NCI-H526 treated with DMSO at 0.1 percent for 48 hours (cell line): ENCODE measurements around the gene RIOX2.

Experiments
- DNase-seq: peaks from one replicate; lab custom pipeline; 2025; lab: John Stamatoyannopoulos, UW

RIOX2 gene

DNA sequence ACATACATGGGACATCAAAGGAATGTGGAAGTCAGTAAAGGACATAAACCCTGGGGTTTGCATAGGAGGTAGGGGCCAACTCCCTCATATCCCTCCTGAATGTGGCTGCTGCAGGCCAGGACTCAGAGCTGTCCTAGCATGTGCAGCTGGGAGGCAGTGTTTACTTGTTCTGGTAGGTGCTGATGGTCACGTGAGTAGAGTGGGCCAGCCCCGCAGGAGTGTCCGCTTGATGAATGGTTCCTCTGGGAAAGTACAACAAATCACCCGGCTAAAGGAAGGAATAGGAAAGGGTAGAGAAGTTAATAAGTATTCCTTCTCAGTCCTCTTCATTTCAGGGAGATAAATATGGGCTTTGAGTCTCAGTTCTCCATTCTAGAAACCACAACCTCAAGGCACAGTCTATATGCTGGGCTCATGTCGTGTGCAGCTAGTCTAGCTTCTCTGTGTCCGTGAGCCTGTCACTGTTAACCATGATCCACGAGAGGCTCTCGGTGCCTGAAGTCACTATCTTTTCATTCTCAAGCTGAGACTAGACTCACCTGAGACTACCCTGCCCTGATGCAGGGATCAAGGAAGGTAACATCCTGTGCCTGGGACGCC, 17.9 kb downstream of the RIOX2 start:
- DNase-seq, result no peak

DNA sequence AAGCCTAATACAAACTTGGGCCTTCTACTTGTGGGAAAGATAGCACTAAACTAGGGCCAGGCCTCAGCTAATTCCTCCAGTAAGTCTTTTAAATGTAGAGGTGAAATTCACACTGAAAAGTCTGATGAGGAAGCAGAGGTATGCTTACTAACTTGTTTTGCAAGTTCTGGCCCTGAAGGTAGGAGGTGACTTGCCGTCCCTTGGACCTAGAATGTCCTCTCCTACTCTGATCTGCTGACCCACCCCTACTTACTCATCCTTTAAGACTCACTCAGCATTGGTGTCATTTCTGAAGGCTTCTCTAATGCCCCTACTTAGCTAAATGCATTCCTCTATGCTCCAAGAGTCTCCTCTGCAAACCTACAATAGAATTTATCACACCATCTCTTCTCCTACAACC, 19.4 kb downstream of the RIOX2 start:
- DNase-seq, result no peak

GRCh38 chr3:97952280-97952679, 20.0 kb downstream of the RIOX2 start:
- no peak for DNase-seq

DNA sequence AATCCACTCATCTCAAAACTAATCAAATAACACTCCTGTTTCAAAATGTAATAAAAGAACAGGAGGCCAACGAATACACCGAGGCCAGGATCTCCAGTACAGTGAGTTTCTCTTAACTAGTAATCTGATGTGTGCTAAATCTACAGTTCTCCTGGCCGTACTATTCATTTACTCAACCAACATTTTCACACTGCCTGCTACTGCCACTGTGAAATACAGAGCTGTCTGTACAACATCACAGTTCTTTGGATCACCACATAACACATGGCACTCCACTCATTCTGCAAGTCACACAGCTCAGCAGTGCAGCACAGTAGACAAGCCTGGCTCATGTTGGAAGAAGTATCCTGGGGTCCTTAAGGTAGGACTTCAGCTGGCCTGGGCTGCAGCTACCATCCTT, 21.9 kb downstream of the RIOX2 start:
- no peak for DNase-seq

DNA sequence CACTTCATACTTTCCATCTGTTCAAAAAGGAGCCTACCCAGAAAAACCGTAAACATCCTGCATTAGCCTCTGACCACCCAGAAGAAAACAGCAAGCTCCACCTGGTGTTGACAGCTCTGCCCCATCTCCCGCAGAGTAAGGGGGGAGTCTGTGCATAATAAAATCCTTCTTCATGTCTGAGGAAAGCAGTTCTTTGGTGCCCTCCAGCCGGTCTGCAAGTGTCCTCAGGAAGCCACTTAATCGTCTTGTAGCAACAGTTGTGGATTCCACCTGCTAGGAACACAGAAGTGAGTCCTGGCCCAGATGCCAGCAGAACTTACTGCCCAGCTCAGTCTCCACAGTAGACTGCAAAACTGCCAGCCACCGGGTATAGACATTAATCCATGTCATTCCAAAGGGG, 22.5 kb downstream of the RIOX2 start:
- no peak for DNase-seq

DNA sequence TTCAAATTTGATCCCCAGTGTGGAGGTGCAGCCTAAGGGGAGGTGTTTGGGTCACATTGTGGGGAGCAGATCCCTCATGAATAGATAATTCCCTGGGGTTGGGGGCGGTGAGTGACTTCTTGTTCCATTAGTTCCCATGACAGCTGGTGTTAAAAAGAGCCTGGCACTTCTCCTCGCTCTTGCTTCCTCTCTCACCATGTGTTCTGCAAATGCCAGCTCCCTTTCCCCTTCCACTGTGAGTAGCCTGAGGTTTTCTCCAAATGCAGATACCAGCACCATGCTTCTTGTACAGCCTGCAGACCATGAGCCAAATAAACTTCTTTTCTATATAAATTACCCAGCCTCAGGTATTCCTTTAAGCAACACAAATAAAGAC, 23.1 kb downstream of the RIOX2 start:
- no peak for DNase-seq

DNA sequence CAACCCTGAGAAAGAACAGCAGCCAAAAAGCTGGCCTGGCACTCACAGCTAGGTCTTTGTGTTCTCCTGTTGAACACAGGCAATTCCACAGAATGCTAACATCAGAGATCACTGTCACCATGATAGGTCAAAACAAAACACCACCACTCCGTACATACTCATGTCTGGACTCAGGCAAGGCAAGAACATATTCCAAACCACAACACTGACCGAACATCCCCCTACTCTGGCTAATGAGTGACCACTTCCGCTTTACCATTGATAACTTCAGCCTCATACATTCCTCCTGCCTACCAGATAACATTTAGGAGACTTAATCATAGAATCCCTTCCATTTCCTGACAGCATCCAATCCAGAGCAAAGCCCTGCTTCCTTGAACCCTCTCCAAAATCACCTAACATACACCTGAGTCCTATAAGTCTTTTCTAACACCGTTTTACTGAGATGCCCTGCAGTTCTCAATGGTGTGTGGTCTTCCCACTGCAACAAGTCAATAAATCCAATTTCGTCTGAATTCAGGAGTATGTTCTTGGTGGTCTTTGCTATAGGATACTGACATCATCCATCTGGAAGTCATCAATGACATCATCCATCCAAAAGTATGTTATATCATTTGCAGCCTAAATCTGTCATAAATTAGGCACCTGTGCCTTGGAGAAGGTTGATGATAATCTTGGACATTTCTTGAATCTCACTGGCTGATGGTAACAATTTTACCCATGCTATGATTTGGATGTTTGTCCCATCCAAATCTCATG, 23.7 kb downstream of the RIOX2 start:
- DNase-seq, result no peak

GRCh38 chr3:97942801-97943546, 29.3 kb downstream of the RIOX2 start:
- DNase-seq, result no peak

- DNase-seq, result no peak
Measured at GRCh38 chr3:97940034-97940433, 32.2 kb downstream of the RIOX2 start.

GRCh38 chr3:97939401-97939800, 32.8 kb downstream of the RIOX2 start:
- DNase-seq, result no peak

GRCh38 chr3:97938444-97938843, 33.8 kb downstream of the RIOX2 start:
- DNase-seq, result no peak

GRCh38 chr3:97937205-97937604, 35.0 kb downstream of the RIOX2 start:
- DNase-seq, result no peak

DNA sequence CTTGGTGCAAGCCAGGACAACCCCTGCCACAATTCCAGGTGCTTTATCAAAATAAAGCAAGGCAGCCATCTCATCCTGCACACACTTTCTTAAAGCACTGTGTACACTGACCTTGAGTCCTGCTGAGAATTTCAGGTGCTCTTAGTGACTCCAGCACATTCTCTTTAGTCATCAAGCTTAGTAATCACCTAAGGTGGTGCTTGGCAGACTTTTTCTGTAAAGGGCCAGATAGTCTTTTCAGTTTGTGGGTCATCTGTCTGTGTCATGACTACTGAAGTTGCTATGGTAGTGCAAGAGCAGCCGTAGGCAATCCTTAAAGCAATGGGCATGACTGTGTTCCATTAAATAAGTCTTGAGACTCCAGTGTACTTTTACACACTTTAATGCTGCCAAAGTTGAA, 36.4 kb downstream of the RIOX2 start:
- no peak for DNase-seq

DNA sequence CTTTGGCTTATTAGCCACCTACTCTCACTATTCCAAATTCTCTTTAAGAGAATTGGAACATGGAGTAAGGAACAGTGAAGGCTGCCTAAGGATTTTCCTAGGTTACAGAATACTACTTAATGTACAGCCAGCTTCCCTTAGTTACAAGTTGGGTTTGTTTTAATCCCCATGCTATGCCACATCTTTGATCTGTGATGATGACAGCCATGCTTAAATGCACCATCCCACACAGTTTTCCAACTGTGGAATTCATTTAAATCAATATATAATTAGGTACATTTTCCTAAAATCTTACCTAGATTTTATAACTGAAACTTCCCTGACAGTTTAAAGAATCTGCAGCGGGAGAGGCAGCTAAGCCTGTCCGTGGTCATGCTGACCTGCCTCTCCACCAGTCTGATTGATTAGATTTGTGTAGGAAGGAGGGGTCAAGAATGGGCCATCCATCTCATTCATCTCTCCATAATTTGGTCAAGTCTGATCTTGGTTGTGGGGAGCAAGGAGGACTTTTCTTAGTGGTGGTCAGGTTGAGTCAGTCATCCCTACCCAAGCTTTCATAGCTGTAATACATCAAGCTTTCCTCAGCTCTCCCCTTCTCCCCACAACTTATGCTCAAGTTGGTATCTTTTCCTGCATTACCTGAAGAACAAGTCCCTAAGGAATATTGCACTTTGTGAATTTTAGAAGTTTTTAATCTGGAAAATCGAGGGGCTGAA, 37.1 kb downstream of the RIOX2 start:
- DNase-seq, result no peak

- DNase-seq, result no peak
Measured at GRCh38 chr3:97932387-97932801, 39.8 kb downstream of the RIOX2 start.

- no peak for DNase-seq
Measured at GRCh38 chr3:97931218-97931617, 41.0 kb downstream of the RIOX2 start.

DNA sequence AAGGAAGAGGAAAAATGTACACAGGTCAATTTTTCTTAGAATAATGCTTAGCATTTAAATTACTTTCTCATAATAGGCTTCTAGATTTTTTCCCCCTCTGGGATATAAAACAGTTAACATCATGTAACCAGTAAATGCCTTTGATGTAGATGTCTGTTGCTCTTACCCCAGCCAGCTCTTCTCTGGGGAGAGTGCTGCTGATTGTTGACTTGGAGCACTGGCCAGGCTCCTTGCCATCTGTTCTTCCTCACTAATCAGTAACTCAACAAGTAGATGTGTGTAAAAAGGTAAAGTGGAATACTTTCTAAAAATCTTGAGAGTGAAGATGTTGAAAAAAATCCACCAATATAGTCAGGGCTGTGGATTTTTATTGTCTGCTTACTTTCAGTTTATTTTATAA, 42.2 kb downstream of the RIOX2 start:
- no peak for DNase-seq

DNA sequence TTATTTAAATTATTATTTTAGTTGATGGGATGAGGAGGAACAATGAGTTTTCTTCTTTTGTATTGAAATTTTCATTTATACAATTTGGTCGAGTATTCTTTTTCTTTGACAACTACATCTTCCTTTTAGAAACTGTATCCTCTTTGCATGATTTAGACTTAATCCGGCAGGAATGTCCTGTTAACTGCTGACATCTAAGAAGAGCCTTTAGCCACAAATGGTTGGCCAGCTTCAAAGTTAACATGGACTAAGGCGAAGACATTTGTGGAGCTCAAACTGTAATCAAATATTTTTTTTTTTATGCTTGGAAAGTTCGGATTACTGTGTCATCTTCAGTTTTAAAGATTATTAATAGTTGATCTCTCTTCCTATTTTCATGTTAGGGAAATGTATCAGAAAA, 43.2 kb downstream of the RIOX2 start:
- no peak for DNase-seq

GRCh38 chr3:97927704-97928103, 44.5 kb downstream of the RIOX2 start:
- DNase-seq, result peak; percentile 58

DNA sequence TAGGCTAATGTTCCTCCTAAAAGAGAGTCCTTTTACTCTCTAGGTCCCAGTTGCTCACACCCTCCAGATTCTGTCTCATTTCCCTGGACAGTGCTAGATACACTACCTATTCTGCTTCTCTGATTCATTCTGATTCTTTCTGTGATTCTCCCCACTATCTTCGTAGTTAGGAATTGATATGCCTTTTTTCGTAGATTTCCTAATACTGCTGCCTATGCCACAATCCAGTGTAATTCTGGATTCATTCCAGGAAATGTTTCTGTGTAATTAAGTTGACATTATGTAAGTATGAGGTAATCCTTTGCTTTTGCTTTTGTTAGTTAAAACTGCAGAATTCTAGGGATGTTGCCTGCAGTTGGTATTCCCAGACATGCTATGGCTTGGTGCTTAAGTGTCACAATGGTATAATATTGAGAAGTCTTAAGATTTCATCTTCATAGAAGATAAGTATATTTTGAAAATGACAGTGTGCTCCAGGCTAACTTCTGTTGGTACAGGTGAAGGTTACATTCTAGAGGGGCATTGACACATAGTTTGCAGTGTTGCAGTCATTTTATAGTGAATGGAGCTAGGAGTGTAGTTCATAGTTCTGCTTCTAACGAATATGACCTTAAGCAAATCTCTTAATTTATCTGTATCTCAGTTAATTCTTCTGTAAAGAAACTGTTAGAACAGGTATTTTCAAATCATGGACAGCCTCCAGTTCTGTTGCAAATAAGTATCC, 54.3 kb downstream of the RIOX2 start:
- no peak for DNase-seq

GRCh38 chr3:97916576-97916975, 55.7 kb downstream of the RIOX2 start:
- DNase-seq, result no peak

GRCh38 chr3:97914388-97914787, 57.8 kb downstream of the RIOX2 start:
- DNase-seq, result no peak
